ENCODE measurements around the gene NSL1.

DNA sequence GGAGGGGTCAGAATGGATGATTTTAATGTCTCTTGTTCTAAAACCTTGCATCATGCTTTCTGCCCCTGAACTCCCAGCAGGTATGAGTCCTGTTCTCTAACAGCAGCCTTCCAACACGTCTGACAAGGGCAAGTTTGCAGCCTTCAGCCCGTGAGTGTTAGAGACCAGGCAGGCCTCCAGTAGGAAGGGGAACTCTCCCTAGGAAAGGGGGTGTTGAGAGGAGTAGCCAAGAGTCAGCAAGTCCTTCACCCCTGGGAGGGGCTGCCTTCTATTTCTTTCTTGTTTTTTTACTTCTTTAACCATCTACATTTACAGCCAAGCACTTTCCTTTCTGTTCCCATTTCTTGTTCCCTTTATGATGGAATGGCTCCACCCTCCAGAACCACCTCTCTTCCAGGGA lies 106.1 kb downstream of the NSL1 start:
- TF ChIP-seq EZH2 (IDR thresholded peaks at IDR 0.05; ENCODE audit: insufficient read depth, poor library complexity, severe bottlenecking), result no peak
- TF ChIP-seq EZH2phosphoT487 (IDR thresholded peaks at IDR 0.05; ENCODE audit: insufficient read depth, low read depth), result no peak

All from GM23248 (cell line).